ENCODE results near the gene ZNF648. TPM values are rescaled to one million over a fixed set of nuclear protein-coding genes. Genes with fewer than 3 reads are reported as not detected.
"Not testable (repeated sequence)": the region's sequence is repeated elsewhere in the genome, so short reads cannot be mapped to it uniquely, and the experiment has no call there.

Gene ZNF648
- total RNA-seq, 1 experiment from 2014 or later: not detected

- POLR2A ChIA-PET (ENCODE audit: low non-redundant PET): interaction anchor here (0.6 kb wide), 1 partner anchor 294 kb away, joined by 3 read pairs; no protein-coding TSS in a partner anchor
- H3K36me3 ChIP-seq (ENCODE audit: insufficient read depth, low read length, poor library complexity, severe bottlenecking): no peaks in the 10 kb centered on the region
- no TSS peak for BruUV-seq (replicated peaks)
- no peak overlapping the region for H3K4me3 ChIP-seq (ENCODE audit: low read depth, low read length, poor library complexity, severe bottlenecking)
- intact Hi-C loops (cut with micrococcal nuclease; ENCODE audit: unreplicated experiment): no loop called here
- H3K9me3 ChIP-seq (ENCODE audit: low read depth, low read length, poor library complexity, severe bottlenecking): no peaks in the 10 kb centered on the region
- H3K27me3 ChIP-seq (replicated peaks; ENCODE audit: insufficient read depth, low read depth, low read length, poor library complexity): peaks cover 8% of the 10 kb centered on the region
- no peak for DNase-seq (ENCODE audit: low spot score)
- no peak overlapping the region for H3K27ac ChIP-seq (ENCODE audit: low read depth, low read length, poor library complexity, severe bottlenecking)
- CTCF ChIA-PET: no interaction called here
- no peaks in the 10 kb centered on the region for H3K4me1 ChIP-seq (ENCODE audit: insufficient read depth, low read length, poor library complexity, severe bottlenecking)
- TF ChIP-seq CTCF (conservative IDR thresholded peaks at IDR 0.05; ENCODE audit: low read depth, low read length): no peak
- no peak for TF ChIP-seq EZH2 (IDR thresholded peaks at IDR 0.05; ENCODE audit: borderline replicate concordance, low read depth, low read length, poor library complexity, severe bottlenecking)
These were observed 36.8 kb upstream of the ZNF648 start for GRCh38 chr1:182098301-182098700.

- no peak for DNase-seq (ENCODE audit: low spot score)
- Histone ChIP-seq H3K4me1 (ENCODE audit: insufficient read depth, low read length, poor library complexity, severe bottlenecking) (no peaks in the 10 kb centered on the region), H3K4me3 (ENCODE audit: low read depth, low read length, poor library complexity, severe bottlenecking) (no peak overlapping the region), H3K27me3 (replicated peaks; ENCODE audit: insufficient read depth, low read depth, low read length, poor library complexity) (no peaks in the 10 kb centered on the region), H3K36me3 (ENCODE audit: insufficient read depth, low read length, poor library complexity, severe bottlenecking) (no peaks in the 10 kb centered on the region), H3K27ac (ENCODE audit: low read depth, low read length, poor library complexity, severe bottlenecking) (no peak overlapping the region), H3K9me3 (ENCODE audit: low read depth, low read length, poor library complexity, severe bottlenecking) (no peaks in the 10 kb centered on the region)
- TF ChIP-seq CTCF (conservative IDR thresholded peaks at IDR 0.05; ENCODE audit: low read depth, low read length): no peak
- intact Hi-C loops (cut with micrococcal nuclease; ENCODE audit: unreplicated experiment): no loop called here
- BruUV-seq (replicated peaks): no TSS peak
- ChIA-PET CTCF (interaction anchor here (0.6 kb wide), 1 partner anchor 47 kb away, joined by 7 read pairs; no protein-coding TSS in a partner anchor), POLR2A (ENCODE audit: low non-redundant PET) (no interaction called here)
These were observed 34.4 kb upstream of the ZNF648 start for GRCh38 chr1:182095946-182096345.

- not testable (repeated sequence) for H3K36me3 ChIP-seq (ENCODE audit: insufficient read depth, low read length, poor library complexity, severe bottlenecking)
These were observed 33.0 kb upstream of the ZNF648 start for GRCh38 chr1:182094514-182095005.

GRCh38 chr1:182093781-182094180, 32.3 kb upstream of the ZNF648 start:
- H3K27me3 ChIP-seq (replicated peaks; ENCODE audit: insufficient read depth, low read depth, low read length, poor library complexity): no peaks in the 10 kb centered on the region
- no TSS peak for BruUV-seq (replicated peaks)
- TF ChIP-seq CTCF (conservative IDR thresholded peaks at IDR 0.05; ENCODE audit: low read depth, low read length) (no peak), EZH2 (IDR thresholded peaks at IDR 0.05; ENCODE audit: borderline replicate concordance, low read depth, low read length, poor library complexity, severe bottlenecking) (no peak)
- intact Hi-C loops (cut with micrococcal nuclease; ENCODE audit: unreplicated experiment): no loop called here
- no peak overlapping the region for H3K4me3 ChIP-seq (ENCODE audit: low read depth, low read length, poor library complexity, severe bottlenecking)
- POLR2A ChIA-PET (ENCODE audit: low non-redundant PET): no interaction called here
- H3K4me1 ChIP-seq (ENCODE audit: insufficient read depth, low read length, poor library complexity, severe bottlenecking): no peaks in the 10 kb centered on the region
- H3K9me3 ChIP-seq (ENCODE audit: low read depth, low read length, poor library complexity, severe bottlenecking): no peaks in the 10 kb centered on the region
- CTCF ChIA-PET: no interaction called here
- H3K27ac ChIP-seq (ENCODE audit: low read depth, low read length, poor library complexity, severe bottlenecking): no peak overlapping the region
- H3K36me3 ChIP-seq (ENCODE audit: insufficient read depth, low read length, poor library complexity, severe bottlenecking): no peaks in the 10 kb centered on the region
- no peak for DNase-seq (ENCODE audit: low spot score)

More at GRCh38 chr1:182094514-182095005, 33.0 kb upstream of the ZNF648 start:
- POLR2A ChIA-PET (ENCODE audit: low non-redundant PET); H3K4me3 ChIP-seq (ENCODE audit: low read depth, low read length, poor library complexity, severe bottlenecking); H3K27me3 ChIP-seq (replicated peaks; ENCODE audit: insufficient read depth, low read depth, low read length, poor library complexity); DNase-seq (ENCODE audit: low spot score); intact Hi-C loops (cut with micrococcal nuclease; ENCODE audit: unreplicated experiment); BruUV-seq (replicated peaks); H3K4me1 ChIP-seq (ENCODE audit: insufficient read depth, low read length, poor library complexity, severe bottlenecking); H3K27ac ChIP-seq (ENCODE audit: low read depth, low read length, poor library complexity, severe bottlenecking); H3K9me3 ChIP-seq (ENCODE audit: low read depth, low read length, poor library complexity, severe bottlenecking): not testable (repeated sequence)
- CTCF ChIA-PET: interaction anchor here (0.7 kb wide), 1 partner anchor 12 kb away, joined by 3 read pairs; no protein-coding TSS in a partner anchor

Measured in A673 (cell line).